K562 (cell line): Measurements from ENCODE around the gene ZNHIT1. TPM values are rescaled to one million over a fixed set of nuclear protein-coding genes. Genes with fewer than 3 reads are reported as not detected.
A peak's percentile ranks its signal among the peaks of the same experiment; 100 is the strongest.

ENCODE experiments used
- ATF2 ChIP-seq: sonication (generic); formaldehyde crosslinking; IDR thresholded peaks from 2 replicates; pipeline ENCODE4 v1.8.1; 2022; ENCODE audit warnings: missing genetic modification reagents
- CCNT2 ChIP-seq: IDR thresholded peaks from 2 replicates; pipeline ENCODE4 v1.6.1; 2011; ENCODE audit warnings: borderline replicate concordance, low read depth, mild to moderate bottlenecking, moderate library complexity, mixed read lengths, low read length; ENCODE audit not compliant: insufficient read length; ENCODE audit errors: extremely low read depth
- CEBPZ ChIP-seq: fragments of 150-350 bp; IDR thresholded peaks from 2 replicates; pipeline ENCODE4 v1.6.1; 2014; ENCODE audit warnings: low read depth, mild to moderate bottlenecking, low read length, borderline replicate concordance
- ESRRB ChIP-seq: fragments of 250-450 bp; sonication (Bioruptor Pico); IDR thresholded peaks from 2 replicates; pipeline ENCODE4 v1.5.0; 2020; ENCODE audit warnings: mild to moderate bottlenecking, moderate library complexity, borderline replicate concordance
- ETV1 ChIP-seq: fragments of 450-650 bp; conservative IDR thresholded peaks from 2 replicates; pipeline ENCODE4 v1.6.1; 2016; ENCODE audit warnings: missing genetic modification characterization, control low read depth, low read depth, missing compliant biosample characterization
- GTF2A2 ChIP-seq: IDR thresholded peaks from 2 replicates; pipeline ENCODE4 v1.6.1; 2016; ENCODE audit warnings: mild to moderate bottlenecking, missing genetic modification characterization, missing compliant biosample characterization
- MAZ ChIP-seq, 2 experiments: fragments of 450-650 bp in 1 of 2; sonication (generic) in 1 of 2; formaldehyde crosslinking; IDR thresholded peaks in 1 of 2; conservative IDR thresholded peaks in 1 of 2; 2 replicates each; pipeline versions ENCODE4 v1.4.0 to v1.5.0; 2020; ENCODE audit warnings: mild to moderate bottlenecking in 1 of 2, missing genetic modification reagents in 1 of 2
- NCOA4 ChIP-seq: fragments of 450-650 bp; IDR thresholded peaks from 2 replicates; pipeline ENCODE4 v1.6.1; 2018; ENCODE audit warnings: mild to moderate bottlenecking; ENCODE audit not compliant: partially characterized antibody
- NFE2 ChIP-seq: IDR thresholded peaks from 2 replicates; pipeline ENCODE4 v1.6.1; 2014; ENCODE audit warnings: antibody characterized with exemption, low read depth
- RBM22 ChIP-seq: fragments of 200-400 bp; formaldehyde crosslinking; IDR thresholded peaks from 2 replicates; pipeline ENCODE4 v1.6.1; 2018; ENCODE audit warnings: low read length, low read depth; ENCODE audit not compliant: poor library complexity, severe bottlenecking
- RFX7 ChIP-seq: fragments of 250-450 bp; sonication (Bioruptor Pico); IDR thresholded peaks from 2 replicates; pipeline ENCODE4 v1.5.1; 2021; ENCODE audit warnings: mild to moderate bottlenecking
- RNF2 ChIP-seq: sonication (generic); IDR thresholded peaks from 2 replicates; pipeline ENCODE4 v1.6.1; 2016
- SMAD4 ChIP-seq: fragments of 250-450 bp; sonication (Bioruptor Pico); conservative IDR thresholded peaks from 2 replicates; pipeline ENCODE4 v1.8.0; 2021; ENCODE audit warnings: inconsistent platforms, mild to moderate bottlenecking, moderate library complexity
- SMC3 ChIP-seq: conservative IDR thresholded peaks from 2 replicates; pipeline ENCODE4 v1.6.1; 2011; ENCODE audit warnings: low read depth, low read length, improper control_type of control experiment; ENCODE audit not compliant: insufficient read depth
- SRSF9 ChIP-seq: fragments of 200-400 bp; formaldehyde crosslinking; IDR thresholded peaks from 2 replicates; pipeline ENCODE4 v1.6.1; 2017; ENCODE audit warnings: low read depth, low read length, borderline replicate concordance
- TCF15 ChIP-seq: fragments of 250-450 bp; sonication (Bioruptor Pico); IDR thresholded peaks from 2 replicates; pipeline ENCODE4 v1.8.0; 2022; ENCODE audit warnings: moderate library complexity, mild to moderate bottlenecking, inconsistent platforms
- U2AF2 ChIP-seq: fragments of 200-400 bp; formaldehyde crosslinking; optimal IDR thresholded peaks from 2 replicates; pipeline ENCODE3; 2017; ENCODE audit warnings: low read depth, mild to moderate bottlenecking, low read length
- ZBTB9 ChIP-seq: fragments of 450-650 bp; formaldehyde crosslinking; IDR thresholded peaks from 2 replicates; pipeline ENCODE4 v1.4.0; 2020; ENCODE audit warnings: mild to moderate bottlenecking, moderate library complexity
- ZNF655 ChIP-seq: fragments of 250-450 bp; sonication (Bioruptor Pico); IDR thresholded peaks from 2 replicates; pipeline ENCODE4 v1.5.0; 2021
- ZNF668 ChIP-seq: fragments of 250-450 bp; sonication (Bioruptor Pico); IDR thresholded peaks from 2 replicates; pipeline ENCODE4 v1.8.0; 2022; ENCODE audit warnings: mild to moderate bottlenecking, inconsistent platforms
- polyA plus RNA-seq, 8 experiments: library from polyadenylated mRNA; depleted of rRNA in 4 of 8; stranded (reverse) in 5 of 8; unstranded in 3 of 8; fragments of >200 nt; fragmentation: Nextera tagmentation in 2 of 8; fragmentation: Illumina TruSeq in 1 of 8; extraction: Ambion mirVana in 2 of 8; extraction: Trizol in 1 of 8; gene quantifications; 2 replicates each; pipeline versions ENCODE4 v1.2.1 to v1.2.3, GENCODE V29; 2011 to 2014; ENCODE audit warnings: inconsistent platforms in 1 of 8, missing spikeins in 1 of 8
- total RNA-seq, 7 experiments: library from RNA; depleted of rRNA in 6 of 7; stranded (reverse); fragments of >200 nt in 6 of 7; fragmentation: Illumina TruSeq in 2 of 7; extraction: Trizol in 2 of 7; gene quantifications; 2 replicates each; pipeline versions ENCODE4 v1.2.1 to v1.2.3, GENCODE V29; 2011 to 2021; ENCODE audit warnings: low replicate concordance in 1 of 7

ZNHIT1 gene
- total and polyA plus RNA-seq, 9 of the 15 experiments (the other 6 are each of a cell fraction or from before 2014, with no cell fraction given): 6.4 to 162 (median 70.1) TPM

- TF ChIP-seq ATF2 (CRISPR knock-in tag) (no peak), RFX7 (CRISPR knock-in tag) (no peak), CEBPZ (no peak), SMAD4 (CRISPR knock-in tag) (no peak), CCNT2 (peak; percentile 69), SMC3 (0 out of 2 replicates have a peak, but pooled peaks have one; percentile 1), ZBTB9 (CRISPR knock-in tag) (no peak), MAZ (CRISPR knock-in tag; conservative IDR thresholded peaks at IDR 0.05 in 1 of 2, IDR thresholded peaks at IDR 0.05 in 1 of 2) (peak in 1 of 2 experiments; percentile 58), ESRRB (CRISPR knock-in tag) (no peak), NFE2 (no peak; the same call in 1 of the 2 replicates), U2AF2 (no peak), ETV1 (tag) (peak; percentile 76), RNF2 (no peak), NCOA4 (no peak), TCF15 (no peak), SRSF9 (no peak), GTF2A2 (tag) (no peak), ZNF655 (CRISPR knock-in tag) (no peak), RBM22 (no peak), ZNF668 (no peak)
Observed at GRCh38 chr7:101251871-101252659, 34.1 kb downstream of the ZNHIT1 start (continued).
